ENCODE measurements around the gene NASP. TPM values are rescaled to one million over a fixed set of nuclear protein-coding genes. Genes with fewer than 3 reads are reported as not detected.

The NASP gene
- total RNA-seq, 1 donor from 2014 or later, result 269 TPM

DNA sequence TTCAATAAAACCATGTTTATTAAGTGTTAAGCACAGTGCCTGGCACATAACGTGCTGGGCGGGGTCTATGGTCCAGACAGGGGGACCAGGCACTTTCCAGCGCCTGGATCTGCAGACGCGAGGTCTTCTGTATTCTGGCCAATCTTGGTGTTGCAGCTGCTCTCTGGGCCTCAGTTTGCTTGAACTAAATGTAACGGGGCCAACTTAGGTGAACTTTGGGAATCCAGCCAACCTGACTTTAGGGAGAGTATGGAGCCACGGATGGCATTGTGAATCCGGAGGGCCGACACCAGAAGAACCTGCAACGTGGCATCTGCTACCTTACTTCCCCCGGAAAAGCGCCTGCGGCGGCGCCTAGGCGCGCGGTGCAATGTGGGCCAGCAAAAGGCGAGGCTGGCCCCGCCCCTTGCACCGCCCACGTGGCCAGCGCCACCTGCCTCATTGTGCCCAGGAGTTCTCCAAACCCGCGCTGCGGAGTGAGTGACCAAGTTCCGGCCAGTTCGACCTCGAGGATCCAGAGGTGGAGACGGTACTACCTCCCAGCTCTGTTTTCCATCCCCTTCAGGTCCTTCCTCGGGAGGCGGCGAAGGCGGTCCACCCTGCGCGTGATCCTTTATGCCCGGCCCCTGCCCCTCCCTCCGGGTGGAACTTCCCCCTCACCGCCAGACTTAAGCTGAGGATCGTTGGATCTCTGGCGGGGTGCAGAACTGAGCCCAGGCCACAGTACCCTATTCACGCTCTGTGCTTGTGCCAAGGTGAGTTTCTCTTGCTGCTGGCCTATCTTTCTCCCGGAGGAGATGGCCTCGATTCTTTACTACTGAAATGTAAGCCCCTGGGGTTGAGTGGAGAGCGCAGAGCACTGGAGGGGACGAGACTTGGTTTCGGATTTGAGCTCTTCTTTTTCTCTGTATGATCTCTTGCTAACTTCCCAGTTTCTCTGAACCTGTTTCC is 33.2 kb upstream of the NASP start, which contains the start of gene AKR1A1:
Gene AKR1A1, plus strand, starts transcription at position 426 of the 951 bp plus-strand sequence. CDS start 10,969 bp downstream, outside the sequence.
- Mint-ChIP-seq H3K27ac (peak within 1 kb of the TSS; percentile 95), H3K36me3 (peaks cover 8% of the 10 kb centered on the region), H3K27me3 (peaks cover 12% of the 10 kb centered on the region), H3K9me3 (no peaks in the 10 kb centered on the region), H3K4me1 (ENCODE audit: unreplicated experiment) (peaks cover 20% of the 10 kb centered on the region), H3K4me3 (peak within 1 kb of the TSS; percentile 99)
- TF ChIP-seq, protein P1, sequence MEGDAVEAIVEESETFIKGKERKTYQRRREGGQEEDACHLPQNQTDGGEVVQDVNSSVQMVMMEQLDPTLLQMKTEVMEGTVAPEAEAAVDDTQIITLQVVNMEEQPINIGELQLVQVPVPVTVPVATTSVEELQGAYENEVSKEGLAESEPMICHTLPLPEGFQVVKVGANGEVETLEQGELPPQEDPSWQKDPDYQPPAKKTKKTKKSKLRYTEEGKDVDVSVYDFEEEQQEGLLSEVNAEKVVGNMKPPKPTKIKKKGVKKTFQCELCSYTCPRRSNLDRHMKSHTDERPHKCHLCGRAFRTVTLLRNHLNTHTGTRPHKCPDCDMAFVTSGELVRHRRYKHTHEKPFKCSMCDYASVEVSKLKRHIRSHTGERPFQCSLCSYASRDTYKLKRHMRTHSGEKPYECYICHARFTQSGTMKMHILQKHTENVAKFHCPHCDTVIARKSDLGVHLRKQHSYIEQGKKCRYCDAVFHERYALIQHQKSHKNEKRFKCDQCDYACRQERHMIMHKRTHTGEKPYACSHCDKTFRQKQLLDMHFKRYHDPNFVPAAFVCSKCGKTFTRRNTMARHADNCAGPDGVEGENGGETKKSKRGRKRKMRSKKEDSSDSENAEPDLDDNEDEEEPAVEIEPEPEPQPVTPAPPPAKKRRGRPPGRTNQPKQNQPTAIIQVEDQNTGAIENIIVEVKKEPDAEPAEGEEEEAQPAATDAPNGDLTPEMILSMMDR (conservative IDR thresholded peaks at IDR 0.05), result peak; percentile 32
- peak; percentile 90 for DNase-seq (ENCODE audit: extremely low spot score, unreplicated experiment)

DNA sequence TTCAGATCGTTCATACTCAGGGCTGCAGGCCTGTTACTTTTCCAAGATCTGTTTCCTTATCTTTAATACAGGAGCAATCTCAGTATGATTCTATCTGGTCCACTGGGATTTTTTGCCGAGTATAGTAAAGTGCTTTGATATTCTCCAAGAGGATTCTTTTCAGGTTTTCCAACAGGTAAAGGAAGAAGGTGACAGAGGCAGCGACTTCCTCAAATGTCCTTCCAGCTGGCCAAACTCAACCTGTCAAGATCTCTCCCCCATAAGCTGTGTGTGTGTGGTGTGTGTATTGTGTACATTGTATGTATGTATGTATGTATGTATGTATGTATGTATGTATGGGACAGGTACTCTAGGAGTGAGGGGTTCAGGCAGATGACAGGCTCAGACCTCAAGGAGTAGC is 32.2 kb upstream of the NASP start:
- Mint-ChIP-seq H3K27ac (peak overlapping the region; percentile 95), H3K4me1 (ENCODE audit: unreplicated experiment) (peaks cover 20% of the 10 kb centered on the region), H3K9me3 (no peaks in the 10 kb centered on the region), H3K4me3 (peak overlapping the region; percentile 99), H3K36me3 (peaks cover 11% of the 10 kb centered on the region), H3K27me3 (peaks cover 6% of the 10 kb centered on the region)
- DNase-seq (ENCODE audit: extremely low spot score, unreplicated experiment), result no peak
- TF ChIP-seq, protein P1 (conservative IDR thresholded peaks at IDR 0.05), result no peak

DNA sequence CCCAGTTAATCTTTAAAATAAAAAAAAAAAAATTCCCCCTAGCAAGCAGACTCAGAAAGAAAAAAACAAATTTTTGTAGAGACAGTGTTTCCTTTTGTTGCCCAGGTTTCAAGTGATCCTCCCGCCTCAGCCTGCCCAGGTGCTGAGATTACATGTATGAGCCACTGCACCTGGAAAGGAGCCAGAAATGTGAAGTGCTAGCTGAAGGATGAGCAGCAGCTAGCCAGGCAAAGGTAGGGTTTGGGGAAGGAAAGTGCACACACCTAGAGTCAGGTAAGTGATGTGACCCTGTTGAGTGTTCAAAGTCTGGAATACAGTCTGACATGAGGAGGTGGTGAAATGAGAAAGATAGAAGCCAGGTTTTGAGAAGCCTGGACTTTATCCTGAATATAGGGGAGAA is 31.5 kb upstream of the NASP start:
- Mint-ChIP-seq H3K36me3 (peaks cover 11% of the 10 kb centered on the region), H3K27ac (peak overlapping the region; percentile 4), H3K27me3 (peaks cover 3% of the 10 kb centered on the region), H3K4me1 (ENCODE audit: unreplicated experiment) (peaks cover 21% of the 10 kb centered on the region), H3K9me3 (no peaks in the 10 kb centered on the region), H3K4me3 (peak overlapping the region; percentile 77)
- DNase-seq (ENCODE audit: extremely low spot score, unreplicated experiment), result no peak
- TF ChIP-seq, protein P1 (conservative IDR thresholded peaks at IDR 0.05), result no peak

DNA sequence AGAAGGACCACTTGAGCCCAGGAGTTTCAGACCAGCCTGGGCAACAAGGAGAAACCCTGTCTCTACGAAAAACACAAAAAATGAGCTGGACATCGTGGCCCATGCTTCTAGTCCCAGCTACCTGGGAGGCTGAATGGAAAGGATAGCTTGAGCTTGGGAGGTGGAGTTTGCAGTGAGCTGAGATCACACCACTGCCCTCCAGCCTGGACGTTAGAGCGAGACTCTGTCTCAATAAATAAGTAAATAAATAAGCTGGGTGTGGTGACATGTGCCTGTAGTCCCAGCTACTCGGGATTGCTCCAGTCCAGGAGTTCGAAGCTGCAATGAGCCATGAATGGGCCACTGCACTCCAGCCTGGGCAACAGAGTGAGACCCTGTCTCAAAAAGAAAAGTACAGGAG is 29.6 kb upstream of the NASP start:
- H3K27ac Mint-ChIP-seq, result no peak overlapping the region
- no peak for DNase-seq (ENCODE audit: extremely low spot score, unreplicated experiment)
- H3K4me1 Mint-ChIP-seq (ENCODE audit: unreplicated experiment), result peaks cover 25% of the 10 kb centered on the region
- no peak overlapping the region for H3K4me3 Mint-ChIP-seq
- TF ChIP-seq, protein P1 (conservative IDR thresholded peaks at IDR 0.05), result no peak
- no peaks in the 10 kb centered on the region for H3K9me3 Mint-ChIP-seq
- peaks cover 14% of the 10 kb centered on the region for H3K36me3 Mint-ChIP-seq
- peaks cover 3% of the 10 kb centered on the region for H3K27me3 Mint-ChIP-seq

DNA sequence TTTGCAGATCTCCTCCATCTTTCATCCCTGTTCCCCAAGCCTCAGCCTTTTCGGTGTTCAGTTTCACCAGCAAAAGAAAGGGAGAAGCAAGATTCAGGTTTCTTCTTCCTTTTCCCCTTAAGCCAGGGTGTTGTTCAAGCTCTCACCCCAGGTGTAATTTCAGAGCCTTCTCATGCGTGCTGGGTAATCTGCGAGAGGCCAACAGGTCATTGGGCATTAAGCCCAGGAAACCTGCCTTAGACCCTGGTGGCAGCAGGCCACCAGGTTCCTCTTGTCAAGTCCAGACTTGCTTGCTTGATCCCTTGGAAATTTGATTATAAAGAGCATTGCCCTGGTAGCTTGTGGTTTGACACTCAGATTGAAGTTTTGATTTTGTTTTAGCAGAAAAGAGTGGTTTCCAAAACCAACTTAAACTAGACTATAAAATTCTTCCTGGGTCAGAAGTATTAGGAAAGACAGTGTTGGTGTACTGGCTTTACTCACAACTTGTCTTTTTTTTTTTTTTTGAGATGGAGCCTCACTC is 26.4 kb upstream of the NASP start:
- Mint-ChIP-seq H3K27ac (no peak overlapping the region), H3K9me3 (no peaks in the 10 kb centered on the region), H3K4me3 (peak overlapping the region; percentile 20), H3K4me1 (ENCODE audit: unreplicated experiment) (peaks cover 10% of the 10 kb centered on the region), H3K27me3 (no peaks in the 10 kb centered on the region), H3K36me3 (peaks cover 18% of the 10 kb centered on the region)
- no peak for DNase-seq (ENCODE audit: extremely low spot score, unreplicated experiment)
- TF ChIP-seq, protein P1 (conservative IDR thresholded peaks at IDR 0.05), result no peak

All from type B pancreatic cell (in vitro differentiated cells).